ENCODE data around the gene RSPO1. TPM values are rescaled to one million over a fixed set of nuclear protein-coding genes. Genes with fewer than 3 reads are reported as not detected.

RSPO1 gene
- total and polyA plus RNA-seq, 4 donors, result 0.06 to 0.14 (median 0.08) TPM; not detected in 1

- H3K4me1 ChIP-seq (ENCODE audit: control insufficient read depth in 4 of 4, insufficient read depth in 4 of 4, low read length in 3 of 4), result no peaks in the 10 kb centered on the region
- WGBS, result 82% methylated on average over 2 of the region's 2 CpGs
- H3K27ac ChIP-seq (ENCODE audit: low read depth in 1 of 2, low read length in 2 of 2), result no peak overlapping the region
- no peak for DNase-seq (ENCODE audit: low spot score)
- TF ChIP-seq TAF1 (conservative IDR thresholded peaks at IDR 0.05), result no peak
- TF ChIP-seq MAX (IDR thresholded peaks at IDR 0.05), result no peak
- no peak for TF ChIP-seq SP1 (IDR thresholded peaks at IDR 0.05)
- no peak for TF ChIP-seq JUND (IDR thresholded peaks at IDR 0.05)
- H3K36me3 ChIP-seq (ENCODE audit: control insufficient read depth in 4 of 4, insufficient read depth in 3 of 4, low read depth in 1 of 4, low read length in 3 of 4), result no peaks in the 10 kb centered on the region
- no peak overlapping the region for H3K9ac ChIP-seq (ENCODE audit: low read depth in 1 of 2, low read length in 2 of 2)
- no peaks in the 10 kb centered on the region for H3K27me3 ChIP-seq (ENCODE audit: control insufficient read depth in 4 of 4, insufficient read depth in 4 of 4, low read length in 3 of 4)
- H3K4me3 ChIP-seq (ENCODE audit: low read depth in 1 of 3, low read length in 3 of 3), result no peak overlapping the region
- no peaks in the 10 kb centered on the region for H3K9me3 ChIP-seq (ENCODE audit: control insufficient read depth in 4 of 4, low read length in 3 of 4)
Observed at GRCh38 chr1:37652976-37653375, 18.3 kb upstream of the RSPO1 start.

GRCh38 chr1:37651803-37652202, 17.1 kb upstream of the RSPO1 start:
- 90% methylated on average over 10 of the region's 10 CpGs for WGBS
- no peaks in the 10 kb centered on the region for H3K4me1 ChIP-seq (ENCODE audit: control insufficient read depth in 4 of 4, insufficient read depth in 4 of 4, low read length in 3 of 4)
- H3K27ac ChIP-seq (ENCODE audit: low read depth in 1 of 2, low read length in 2 of 2), result no peak overlapping the region
- no peaks in the 10 kb centered on the region for H3K27me3 ChIP-seq (ENCODE audit: control insufficient read depth in 4 of 4, insufficient read depth in 4 of 4, low read length in 3 of 4)
- no peak overlapping the region for H3K4me3 ChIP-seq (ENCODE audit: low read depth in 1 of 3, low read length in 3 of 3)
- no peak for TF ChIP-seq YY1 (IDR thresholded peaks at IDR 0.05)
- TF ChIP-seq HNF4A (conservative IDR thresholded peaks at IDR 0.05), result no peak
- no peak for TF ChIP-seq ZBTB33 (IDR thresholded peaks at IDR 0.05)
- no peaks in the 10 kb centered on the region for H3K9me3 ChIP-seq (ENCODE audit: control insufficient read depth in 4 of 4, low read length in 3 of 4)
- H3K9ac ChIP-seq (ENCODE audit: low read depth in 1 of 2, low read length in 2 of 2), result no peak overlapping the region
- no peaks in the 10 kb centered on the region for H3K36me3 ChIP-seq (ENCODE audit: control insufficient read depth in 4 of 4, insufficient read depth in 3 of 4, low read depth in 1 of 4, low read length in 3 of 4)
- DNase-seq (ENCODE audit: low spot score), result no peak

- no peak for DNase-seq (ENCODE audit: low spot score)
- no peaks in the 10 kb centered on the region for H3K4me1 ChIP-seq (ENCODE audit: control insufficient read depth in 4 of 4, insufficient read depth in 4 of 4, low read length in 3 of 4)
- 69% methylated on average over 5 of the region's 5 CpGs for WGBS
Observed at GRCh38 chr1:37650721-37651120, 16.0 kb upstream of the RSPO1 start.

More at GRCh38 chr1:37650721-37651120, 16.0 kb upstream of the RSPO1 start:
- TF ChIP-seq CTCF (IDR thresholded peaks at IDR 0.05; ENCODE audit: low read depth, low read length, missing input control), result no peak
- TF ChIP-seq MAX (IDR thresholded peaks at IDR 0.05), result no peak
- TF ChIP-seq TAF1 (conservative IDR thresholded peaks at IDR 0.05), result no peak
- no peak for TF ChIP-seq RAD21 (IDR thresholded peaks at IDR 0.05)
- TF ChIP-seq ATF3 (IDR thresholded peaks at IDR 0.05), result no peak
- no peak for TF ChIP-seq FOXA1 (IDR thresholded peaks at IDR 0.05)
- TF ChIP-seq RXRA (IDR thresholded peaks at IDR 0.05), result no peak
- no peak for TF ChIP-seq NR2F2 (IDR thresholded peaks at IDR 0.05)
- TF ChIP-seq HNF4A (conservative IDR thresholded peaks at IDR 0.05), result no peak
- no peak for TF ChIP-seq JUND (IDR thresholded peaks at IDR 0.05)
- TF ChIP-seq FOXA2 (IDR thresholded peaks at IDR 0.05), result no peak
- TF ChIP-seq EGR1 (IDR thresholded peaks at IDR 0.05; ENCODE audit: low read depth in 2 of 2), result no peak
- TF ChIP-seq ZBTB33 (IDR thresholded peaks at IDR 0.05), result no peak
- no peak overlapping the region for H3K9ac ChIP-seq (ENCODE audit: low read depth in 1 of 2, low read length in 2 of 2)
- H3K36me3 ChIP-seq (ENCODE audit: control insufficient read depth in 4 of 4, insufficient read depth in 3 of 4, low read depth in 1 of 4, low read length in 3 of 4), result no peaks in the 10 kb centered on the region
- H3K4me3 ChIP-seq (ENCODE audit: low read depth in 1 of 3, low read length in 3 of 3), result no peak overlapping the region
- no peaks in the 10 kb centered on the region for H3K9me3 ChIP-seq (ENCODE audit: control insufficient read depth in 4 of 4, low read length in 3 of 4)
- H3K27me3 ChIP-seq (ENCODE audit: control insufficient read depth in 4 of 4, insufficient read depth in 4 of 4, low read length in 3 of 4), result peaks cover 0 to 5% (median 0%) of the 10 kb centered on the region in 4 donors
- no peak overlapping the region for H3K27ac ChIP-seq (ENCODE audit: low read depth in 1 of 2, low read length in 2 of 2)

All from liver (tissue), 9 donors.